Stimulated activated naive CD8-positive, alpha-beta T cell treated with anti-CD3 and anti-CD28 coated beads, Interleukin-15, Interleukin-2, amounts not matched to agents 100 ng/mL and 50 ng/mL, for 24 hours (primary cell): ENCODE data around the gene KYAT1.
"Not testable (repeated sequence)": the region's sequence is repeated elsewhere in the genome, so short reads cannot be mapped to it uniquely, and the experiment has no call there.

ENCODE experiments used
- H3K27ac Mint-ChIP-seq: one replicate; pipeline ENCODE4 v1.8.0; 2021; ENCODE audit warnings: mild to moderate bottlenecking, mixed read lengths
- H3K27me3 Mint-ChIP-seq: one replicate; pipeline ENCODE4 v1.8.0; 2021; ENCODE audit warnings: mixed read lengths
- H3K36me3 Mint-ChIP-seq: one replicate; pipeline ENCODE4 v1.8.0; 2021; ENCODE audit warnings: low read depth, mixed read lengths
- H3K4me1 Mint-ChIP-seq: one replicate; pipeline ENCODE4 v1.8.0; 2021; ENCODE audit warnings: low read depth, mixed read lengths
- H3K4me3 Mint-ChIP-seq: one replicate; pipeline ENCODE4 v1.8.0; 2021; ENCODE audit warnings: mild to moderate bottlenecking, mixed read lengths
- H3K9me3 Mint-ChIP-seq: one replicate; pipeline ENCODE4 v1.8.0; 2021; ENCODE audit warnings: mixed read lengths

KYAT1 gene

DNA sequence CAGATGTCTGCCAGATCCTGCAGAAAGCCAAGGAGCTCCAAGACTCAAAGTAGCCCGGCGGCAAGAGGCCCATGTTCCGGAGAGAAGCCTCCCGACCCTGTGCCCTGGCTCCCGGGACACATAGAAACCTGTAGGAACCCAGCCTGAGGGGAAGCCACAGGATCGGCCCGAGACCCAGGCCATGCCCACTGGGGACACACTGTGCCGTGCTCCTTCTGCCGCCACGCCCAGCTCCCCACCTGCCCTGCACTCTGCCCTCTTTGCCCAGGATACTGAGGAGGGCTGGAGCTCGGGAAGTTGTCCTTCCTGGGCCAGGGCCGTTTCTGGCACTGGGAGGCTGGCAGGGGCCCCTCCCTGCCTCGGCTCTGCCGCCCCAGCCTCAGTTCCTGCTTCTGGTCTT is 73.9 kb downstream of the KYAT1 start:
- Mint-ChIP-seq H3K9me3 (no peaks in the 10 kb centered on the region), H3K4me1 (no peaks in the 10 kb centered on the region), H3K27me3 (no peaks in the 10 kb centered on the region), H3K27ac (no peak overlapping the region), H3K36me3 (peaks cover 14% of the 10 kb centered on the region), H3K4me3 (no peak overlapping the region)

- H3K9me3 Mint-ChIP-seq = no peaks in the 10 kb centered on the region
- H3K4me1 Mint-ChIP-seq = no peaks in the 10 kb centered on the region
Measured at GRCh38 chr9:128805661-128806060, 76.1 kb downstream of the KYAT1 start.

GRCh38 chr9:128802482-128802881 is 79.3 kb downstream of the KYAT1 start:
- H3K36me3 Mint-ChIP-seq = peaks cover 29% of the 10 kb centered on the region
- no peaks in the 10 kb centered on the region for H3K4me1 Mint-ChIP-seq

More at GRCh38 chr9:128805661-128806060, 76.1 kb downstream of the KYAT1 start:
- peaks cover 19% of the 10 kb centered on the region for H3K36me3 Mint-ChIP-seq
- no peak overlapping the region for H3K27ac Mint-ChIP-seq
- H3K4me3 Mint-ChIP-seq = no peak overlapping the region
- no peaks in the 10 kb centered on the region for H3K27me3 Mint-ChIP-seq

GRCh38 chr9:128800061-128800460 is 81.7 kb downstream of the KYAT1 start:
- no peak overlapping the region for H3K27ac Mint-ChIP-seq
- no peaks in the 10 kb centered on the region for H3K9me3 Mint-ChIP-seq
- H3K4me1 Mint-ChIP-seq = no peaks in the 10 kb centered on the region
- H3K4me3 Mint-ChIP-seq = no peak overlapping the region
- no peaks in the 10 kb centered on the region for H3K27me3 Mint-ChIP-seq
- peaks cover 31% of the 10 kb centered on the region for H3K36me3 Mint-ChIP-seq

More at GRCh38 chr9:128802482-128802881, 79.3 kb downstream of the KYAT1 start:
- no peak overlapping the region for H3K27ac Mint-ChIP-seq
- no peaks in the 10 kb centered on the region for H3K9me3 Mint-ChIP-seq
- H3K27me3 Mint-ChIP-seq = no peaks in the 10 kb centered on the region
- no peak overlapping the region for H3K4me3 Mint-ChIP-seq

GRCh38 chr9:128798896-128799295 is 82.9 kb downstream of the KYAT1 start:
- Mint-ChIP-seq H3K27me3 (no peaks in the 10 kb centered on the region), H3K4me3 (no peak overlapping the region), H3K36me3 (peaks cover 32% of the 10 kb centered on the region), H3K27ac (no peak overlapping the region), H3K9me3 (no peaks in the 10 kb centered on the region), H3K4me1 (no peaks in the 10 kb centered on the region)

DNA sequence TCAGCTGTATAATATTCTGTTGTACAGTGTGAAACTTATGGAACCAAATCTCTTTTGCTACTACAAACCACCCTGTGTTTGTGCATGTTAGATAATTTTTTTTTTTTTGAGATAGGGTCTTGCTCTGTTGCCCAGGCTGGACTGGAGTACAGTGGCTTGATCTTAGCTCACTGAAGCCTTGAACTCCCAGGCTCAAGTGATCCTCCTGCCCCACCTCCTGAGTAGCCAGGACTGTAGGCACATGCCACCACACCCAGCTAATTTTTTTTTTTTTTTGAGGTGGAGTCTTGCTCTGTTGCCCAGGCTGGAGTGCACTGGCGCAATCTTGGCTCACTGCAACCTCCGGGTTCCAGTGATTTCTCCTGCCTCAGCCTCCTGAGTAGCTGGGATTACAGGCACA is 86.8 kb downstream of the KYAT1 start:
- not testable (repeated sequence) for H3K27ac Mint-ChIP-seq, H3K27me3 Mint-ChIP-seq, H3K9me3 Mint-ChIP-seq, H3K4me3 Mint-ChIP-seq, H3K4me1 Mint-ChIP-seq
- peaks cover 27% of the 10 kb centered on the region for H3K36me3 Mint-ChIP-seq

- H3K27me3 Mint-ChIP-seq = no peaks in the 10 kb centered on the region
- peaks cover 19% of the 10 kb centered on the region for H3K4me1 Mint-ChIP-seq
- H3K27ac Mint-ChIP-seq = peak overlapping the region; percentile 42
- peaks cover 21% of the 10 kb centered on the region for H3K36me3 Mint-ChIP-seq
- no peak overlapping the region for H3K4me3 Mint-ChIP-seq
- no peaks in the 10 kb centered on the region for H3K9me3 Mint-ChIP-seq
Measured at GRCh38 chr9:128792978-128793686, 88.6 kb downstream of the KYAT1 start.

DNA sequence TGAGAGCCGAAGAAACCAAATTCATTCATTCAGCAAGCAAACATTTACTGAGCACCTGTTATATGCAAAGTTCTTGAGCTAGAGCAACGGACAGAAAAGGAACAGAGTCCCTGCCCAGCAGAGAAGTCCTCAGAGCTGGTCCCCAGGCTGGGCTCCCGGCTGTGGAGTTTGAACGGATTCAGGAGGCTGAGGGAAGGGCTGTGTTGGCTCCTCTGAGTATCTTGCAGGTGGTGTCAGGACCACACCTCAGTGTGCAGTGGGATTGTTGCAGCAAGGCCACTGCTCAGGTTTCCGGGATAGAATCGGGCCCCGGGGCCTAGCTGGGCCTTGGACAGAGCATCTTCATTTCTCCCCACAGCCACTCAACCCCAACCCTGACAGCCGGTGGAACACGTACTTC is 89.6 kb downstream of the KYAT1 start:
- Mint-ChIP-seq H3K9me3 (no peaks in the 10 kb centered on the region), H3K4me1 (peaks cover 20% of the 10 kb centered on the region), H3K27ac (no peak overlapping the region), H3K36me3 (peaks cover 15% of the 10 kb centered on the region), H3K27me3 (no peaks in the 10 kb centered on the region), H3K4me3 (no peak overlapping the region)

DNA sequence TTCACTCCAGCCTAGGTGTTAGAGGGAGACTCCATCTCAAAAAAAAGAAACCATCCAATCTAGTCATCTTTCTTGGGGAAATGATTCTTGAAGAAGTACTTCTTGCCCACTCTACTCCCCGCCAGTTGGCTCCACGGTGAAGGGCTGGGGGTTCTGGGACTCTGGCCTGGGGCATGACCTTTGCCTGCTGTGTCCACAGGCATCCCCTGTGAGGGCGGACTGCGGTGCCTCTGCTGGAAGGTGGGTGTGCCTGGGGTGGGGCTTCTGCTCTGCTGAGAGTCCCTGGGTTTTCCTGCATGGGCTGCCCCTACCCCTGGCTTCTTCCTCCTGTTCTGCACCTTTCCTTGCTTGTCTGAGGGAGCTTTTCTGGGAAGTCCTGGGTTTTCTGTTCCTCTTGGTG is 91.2 kb downstream of the KYAT1 start:
- Mint-ChIP-seq H3K4me1 (peaks cover 24% of the 10 kb centered on the region), H3K4me3 (no peak overlapping the region), H3K27me3 (no peaks in the 10 kb centered on the region), H3K9me3 (no peaks in the 10 kb centered on the region), H3K36me3 (peaks cover 13% of the 10 kb centered on the region), H3K27ac (no peak overlapping the region)

- Mint-ChIP-seq H3K9me3 (no peaks in the 10 kb centered on the region), H3K4me1 (peaks cover 32% of the 10 kb centered on the region), H3K36me3 (peaks cover 7% of the 10 kb centered on the region), H3K27ac (peak overlapping the region; percentile 83), H3K27me3 (no peaks in the 10 kb centered on the region), H3K4me3 (peak overlapping the region; percentile 90)
Measured at GRCh38 chr9:128788445-128788844, 93.3 kb downstream of the KYAT1 start.

DNA sequence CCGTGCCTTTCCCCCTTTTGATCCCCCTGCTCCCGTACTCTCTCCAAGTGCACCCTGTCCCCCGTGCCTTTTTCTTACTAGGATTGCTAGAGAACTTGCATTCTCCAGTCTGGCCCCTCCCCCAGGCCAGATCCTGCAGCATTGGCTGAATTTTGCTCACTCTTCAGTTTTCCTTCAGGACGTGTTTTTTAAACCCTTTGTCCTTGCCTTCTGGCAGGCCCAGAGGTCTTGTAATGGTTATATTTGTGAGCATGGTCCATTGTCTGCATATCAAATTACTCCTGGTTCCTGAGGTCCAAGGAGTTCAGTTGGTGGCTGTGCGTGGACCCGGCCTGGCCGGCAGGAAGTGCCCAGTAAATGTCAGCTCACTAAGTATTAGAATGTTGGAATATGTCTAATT is 94.1 kb downstream of the KYAT1 start:
- peaks cover 2% of the 10 kb centered on the region for H3K36me3 Mint-ChIP-seq

GRCh38 chr9:128786681-128787601 is 94.8 kb downstream of the KYAT1 start, which contains the start of gene TBC1D13:
TBC1D13 (plus strand) TSS chr9:128787253; CDS start chr9:128787354, 101 bp downstream.
- no peaks in the 10 kb centered on the region for H3K36me3 Mint-ChIP-seq
- H3K9me3 Mint-ChIP-seq = no peaks in the 10 kb centered on the region
- H3K27ac Mint-ChIP-seq = peak within 1 kb of the TSS; percentile 83
- peaks cover 32% of the 10 kb centered on the region for H3K4me1 Mint-ChIP-seq
- H3K27me3 Mint-ChIP-seq = no peaks in the 10 kb centered on the region
- H3K4me3 Mint-ChIP-seq = peak within 1 kb of the TSS; percentile 90

More for the DNA sequence above, 94.1 kb downstream of the KYAT1 start:
- peak overlapping the region; percentile 90 for H3K4me3 Mint-ChIP-seq
- H3K4me1 Mint-ChIP-seq = peaks cover 33% of the 10 kb centered on the region
- no peaks in the 10 kb centered on the region for H3K9me3 Mint-ChIP-seq
- H3K27ac Mint-ChIP-seq = peak overlapping the region; percentile 83
- no peaks in the 10 kb centered on the region for H3K27me3 Mint-ChIP-seq

- Mint-ChIP-seq H3K36me3 (no peaks in the 10 kb centered on the region), H3K27me3 (no peaks in the 10 kb centered on the region), H3K27ac (no peak overlapping the region), H3K4me3 (no peak overlapping the region), H3K9me3 (no peaks in the 10 kb centered on the region), H3K4me1 (peaks cover 38% of the 10 kb centered on the region)
Measured at GRCh38 chr9:128785427-128785826, 96.3 kb downstream of the KYAT1 start.
